ENCODE results near the gene GPR132.
A peak's percentile ranks its signal among the peaks of the same experiment; 100 is the strongest.
"Not testable (repeated sequence)": the region's sequence is repeated elsewhere in the genome, so short reads cannot be mapped to it uniquely, and the experiment has no call there.

Gene GPR132, protein sequence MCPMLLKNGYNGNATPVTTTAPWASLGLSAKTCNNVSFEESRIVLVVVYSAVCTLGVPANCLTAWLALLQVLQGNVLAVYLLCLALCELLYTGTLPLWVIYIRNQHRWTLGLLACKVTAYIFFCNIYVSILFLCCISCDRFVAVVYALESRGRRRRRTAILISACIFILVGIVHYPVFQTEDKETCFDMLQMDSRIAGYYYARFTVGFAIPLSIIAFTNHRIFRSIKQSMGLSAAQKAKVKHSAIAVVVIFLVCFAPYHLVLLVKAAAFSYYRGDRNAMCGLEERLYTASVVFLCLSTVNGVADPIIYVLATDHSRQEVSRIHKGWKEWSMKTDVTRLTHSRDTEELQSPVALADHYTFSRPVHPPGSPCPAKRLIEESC

DNA sequence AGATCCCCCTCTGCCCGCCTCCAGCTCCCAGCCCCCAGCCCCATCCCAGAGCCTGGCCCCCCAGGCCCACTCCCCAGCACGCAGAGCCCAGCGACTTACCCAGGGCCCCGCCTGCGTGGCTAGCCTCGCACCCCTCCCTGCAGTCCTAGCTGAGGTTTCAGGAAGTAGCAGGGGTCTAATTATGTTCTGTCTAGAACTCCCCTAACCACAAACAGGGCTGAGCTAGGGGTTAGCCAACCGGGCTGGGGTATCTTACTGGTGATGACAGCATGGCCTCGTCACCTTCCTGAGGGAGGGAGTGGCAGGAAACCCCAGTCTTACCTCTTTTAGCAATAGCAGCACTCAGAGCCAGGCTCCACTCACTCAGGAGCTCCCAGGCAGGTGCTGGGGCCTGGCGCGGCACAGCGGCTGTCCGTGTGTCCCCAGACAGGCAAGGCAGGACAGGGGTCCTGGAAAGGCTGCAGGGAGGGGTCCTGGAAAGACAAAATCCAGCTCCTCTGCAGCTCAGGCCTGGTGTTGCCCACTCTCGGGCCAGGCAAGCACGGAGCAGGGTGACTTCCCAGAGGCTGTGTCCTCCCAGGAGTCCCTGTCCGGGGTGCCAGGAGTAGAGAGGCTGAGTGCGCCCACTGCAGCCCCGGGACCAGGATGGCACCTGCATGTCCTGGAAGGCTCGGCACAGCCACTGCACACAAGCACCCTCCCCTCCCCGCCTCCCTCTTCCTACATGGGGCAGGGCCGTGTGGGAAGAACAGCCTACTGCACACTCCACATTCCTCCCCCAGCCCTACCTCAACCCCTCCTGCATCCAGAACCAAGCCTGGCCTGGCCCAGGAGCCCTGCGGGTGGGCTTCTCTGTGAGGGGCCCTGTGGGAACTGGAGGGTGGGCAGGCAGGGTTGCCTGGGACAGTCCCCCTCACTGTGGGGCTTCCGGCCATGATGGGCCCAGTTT, at the start of gene GPR132:
TSS of gene GPR132 (minus strand) at position 151 of the 949 bp plus-strand sequence. CDS start 10,010 bp downstream, outside the sequence.
- DNase-seq, result no peak

DNA sequence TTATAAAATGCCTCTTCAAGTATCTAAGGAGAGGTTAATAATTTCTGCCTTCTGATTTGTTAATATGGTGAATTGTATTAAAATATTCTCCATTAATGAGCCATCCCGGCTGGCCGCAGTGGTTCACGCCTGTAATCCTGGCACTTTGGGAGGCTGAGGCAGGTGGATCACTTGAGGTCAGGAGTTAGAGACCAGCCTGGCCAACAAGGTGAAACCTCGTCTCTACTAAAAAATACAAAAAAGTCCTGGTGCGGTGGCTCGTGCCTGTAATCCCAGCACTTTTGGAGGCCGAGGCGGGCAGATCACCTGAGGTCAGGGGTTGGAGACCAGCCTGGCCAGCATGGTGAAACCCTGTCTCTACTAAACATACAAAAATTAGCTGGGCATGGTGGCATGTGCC, 44.0 kb upstream of the GPR132 start:
- not testable (repeated sequence) for DNase-seq

DNA sequence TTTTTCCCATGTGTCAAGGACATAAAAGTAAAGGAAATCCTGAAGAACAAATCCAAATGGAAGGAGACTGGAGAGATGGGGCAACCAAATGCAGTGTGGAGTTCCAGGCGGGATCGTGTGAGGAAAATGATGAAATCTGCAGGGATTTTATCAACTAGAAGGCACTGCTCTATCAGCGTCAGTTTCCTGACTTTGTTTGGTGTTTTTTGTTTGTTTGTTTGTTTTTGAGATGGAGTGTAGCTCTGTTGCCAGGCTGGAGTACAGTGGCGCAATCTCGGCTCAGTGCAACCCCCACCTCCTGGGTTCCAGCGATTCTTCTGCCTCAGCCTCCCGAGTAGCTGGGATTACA, 43.3 kb upstream of the GPR132 start:
- no peak for DNase-seq

DNA sequence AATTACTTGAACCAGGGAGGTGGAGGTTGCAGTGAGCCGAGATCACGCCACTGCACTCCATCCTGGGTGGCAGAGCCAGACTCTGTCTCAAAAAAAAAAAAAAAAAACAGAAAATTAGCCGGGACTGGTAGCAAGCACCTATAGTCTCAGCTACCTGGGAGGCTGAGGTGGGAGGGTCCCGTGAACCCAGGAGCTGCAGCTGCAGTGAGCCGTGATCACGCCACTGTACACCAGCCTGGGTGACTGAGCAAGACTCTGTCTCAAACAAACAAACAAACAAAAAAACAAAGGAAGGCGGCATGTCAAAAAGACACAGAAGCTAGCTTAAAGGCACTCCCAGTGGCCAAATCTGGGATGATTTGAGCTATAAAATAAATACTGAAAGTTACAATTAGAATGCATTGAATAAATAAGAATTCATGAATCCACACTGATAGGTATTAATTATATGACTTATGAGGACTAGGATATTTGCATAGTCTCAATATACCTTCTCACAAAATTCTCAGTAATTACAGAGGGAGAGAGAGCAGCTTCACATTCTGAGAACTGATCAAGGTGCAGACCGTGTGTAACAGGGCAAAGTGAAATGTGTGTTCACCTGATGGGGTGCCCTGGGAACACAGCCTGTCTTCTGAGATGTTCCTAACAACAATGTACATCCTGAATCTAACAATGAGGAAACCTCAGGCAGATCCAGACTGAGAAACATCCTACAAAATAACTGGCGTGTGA, 42.7 kb upstream of the GPR132 start:
- no peak for DNase-seq

DNA sequence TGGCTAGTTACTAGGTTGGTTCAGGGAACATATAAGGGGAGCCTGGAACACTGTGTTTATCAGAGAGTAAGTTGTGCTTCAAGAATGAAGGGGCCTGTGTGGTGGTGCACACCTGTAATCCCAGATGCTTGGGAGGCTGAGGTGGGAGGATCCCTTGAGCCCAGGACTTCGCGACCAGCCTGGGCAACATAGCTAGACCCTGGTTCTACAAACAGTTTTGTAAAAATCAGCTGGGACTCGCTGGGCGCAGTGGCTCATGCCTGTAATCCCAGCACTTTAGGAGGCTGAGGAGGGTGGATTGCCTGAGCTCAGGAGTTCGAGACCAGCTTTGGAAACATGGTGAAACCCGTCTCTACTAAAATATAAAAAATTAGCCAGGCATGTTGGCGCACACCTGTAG, 42.1 kb upstream of the GPR132 start:
- no peak for DNase-seq

DNA sequence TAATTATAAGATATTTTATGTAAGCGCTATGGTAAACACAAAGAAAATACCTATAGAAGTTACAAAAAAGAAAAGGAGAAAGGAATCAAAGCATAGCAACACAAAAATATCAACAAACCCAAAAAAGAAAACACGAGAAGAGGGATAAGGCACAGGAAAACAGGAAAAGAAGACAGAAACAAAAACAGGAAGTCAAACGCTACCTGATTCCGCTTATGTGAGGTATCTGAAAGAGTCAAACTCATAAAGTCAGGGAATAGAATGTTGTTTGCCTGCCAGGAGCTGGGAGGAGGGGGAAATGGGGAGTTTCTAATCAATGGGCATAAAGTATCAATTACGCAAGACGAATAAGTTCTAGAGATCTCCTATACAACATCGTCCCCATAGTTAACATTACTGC, 39.9 kb upstream of the GPR132 start:
- DNase-seq, result no peak

DNA sequence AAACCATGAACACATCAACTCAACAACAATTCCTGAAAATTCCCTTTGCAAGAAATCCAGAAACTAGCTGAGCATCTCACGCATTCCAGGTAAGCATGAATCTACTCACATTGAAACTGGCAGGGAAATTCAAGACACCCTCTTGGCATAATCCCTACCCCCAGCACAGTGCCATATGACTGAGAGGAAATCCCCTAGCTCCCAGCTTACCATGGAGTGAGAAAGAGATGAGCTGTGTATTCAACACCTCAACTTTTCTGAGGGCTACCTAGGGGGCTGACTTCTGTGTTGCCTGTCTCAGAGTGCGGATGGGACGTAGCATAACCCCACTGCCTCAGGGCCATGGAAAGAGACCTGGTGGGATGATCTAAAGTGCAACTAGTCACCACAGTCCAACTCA, 37.7 kb upstream of the GPR132 start:
- DNase-seq, result no peak

DNA sequence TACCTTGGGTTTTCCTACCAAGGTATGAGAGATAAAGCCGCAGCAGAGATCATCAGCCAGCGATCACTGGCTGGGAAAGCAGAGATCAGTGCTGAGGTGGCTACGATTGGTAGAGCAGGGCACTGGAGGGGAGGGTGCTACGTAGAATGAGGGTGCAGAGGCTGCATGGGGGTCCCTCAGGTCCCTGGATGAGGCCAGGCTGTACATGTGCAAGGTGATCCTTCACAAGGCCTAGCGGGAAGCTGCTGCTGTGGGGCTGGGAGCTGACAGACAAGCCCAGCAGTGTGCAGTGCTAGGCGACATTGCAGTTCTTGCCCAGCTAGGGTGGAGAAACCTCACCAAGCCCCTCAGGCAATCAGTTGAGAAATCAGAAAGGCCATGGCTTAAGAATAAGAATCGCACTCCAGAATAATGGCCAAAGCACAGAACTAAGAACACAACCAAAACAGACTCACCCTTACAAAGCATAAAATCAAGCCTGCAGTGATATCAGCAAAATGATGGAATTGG, 37.2 kb upstream of the GPR132 start:
- DNase-seq, result no peak

DNA sequence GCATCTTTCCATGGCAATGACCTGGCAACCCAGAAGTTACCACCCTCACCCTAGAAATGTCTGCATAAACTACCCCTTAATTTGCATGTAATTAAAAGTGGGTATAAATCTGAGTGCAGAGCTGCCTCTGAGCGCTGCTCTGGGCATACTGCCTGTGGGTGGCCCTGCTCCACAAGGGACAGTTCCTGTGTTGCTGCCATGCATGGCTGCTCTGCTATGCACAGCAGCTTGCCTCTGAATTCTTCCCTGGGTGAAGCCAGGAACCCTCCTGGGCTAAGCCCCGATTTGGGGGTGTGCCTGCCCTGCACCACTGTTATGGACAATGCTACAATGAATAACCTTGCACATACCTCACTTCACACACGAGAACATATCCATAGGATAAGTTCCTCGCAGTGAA, 35.7 kb upstream of the GPR132 start:
- no peak for DNase-seq

DNA sequence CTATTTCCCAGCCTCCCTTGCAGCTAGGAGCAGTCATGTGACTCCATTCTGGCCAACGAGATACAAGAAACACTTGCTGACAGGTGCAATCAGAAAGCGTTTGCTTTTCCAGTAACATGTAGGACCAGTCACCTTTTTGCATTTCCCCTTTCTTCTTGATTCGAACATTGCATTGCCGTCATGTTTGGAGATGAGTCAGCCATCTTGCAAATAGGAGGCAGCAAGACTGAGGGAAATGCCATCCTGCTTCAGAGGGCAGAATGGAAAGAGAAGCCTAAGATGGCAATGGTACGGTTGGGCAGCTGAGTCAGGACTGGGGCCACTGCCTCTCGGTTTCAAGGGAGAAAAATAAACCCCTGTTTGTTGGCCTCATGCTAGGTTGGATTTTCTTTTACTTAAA, 34.5 kb upstream of the GPR132 start:
- no peak for DNase-seq

DNA sequence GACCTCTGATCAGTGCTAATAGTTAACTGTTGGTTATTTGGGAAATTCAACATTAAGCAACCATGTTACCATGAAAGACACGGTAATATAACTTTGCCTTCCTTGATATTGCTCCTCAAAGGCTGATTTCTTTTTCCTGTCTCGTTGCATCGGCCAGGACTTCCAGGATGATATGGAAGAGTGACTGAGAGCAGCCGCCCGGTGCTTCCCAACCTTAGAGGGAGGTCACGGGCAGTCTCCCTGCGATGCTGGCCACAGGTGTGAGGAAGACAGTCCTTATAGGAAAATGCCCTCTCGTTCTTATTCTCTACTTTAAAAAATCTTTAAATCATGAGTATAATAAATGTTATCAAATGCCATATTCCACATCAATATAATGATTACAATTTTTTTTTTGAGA, 33.1 kb upstream of the GPR132 start:
- DNase-seq, result no peak

DNA sequence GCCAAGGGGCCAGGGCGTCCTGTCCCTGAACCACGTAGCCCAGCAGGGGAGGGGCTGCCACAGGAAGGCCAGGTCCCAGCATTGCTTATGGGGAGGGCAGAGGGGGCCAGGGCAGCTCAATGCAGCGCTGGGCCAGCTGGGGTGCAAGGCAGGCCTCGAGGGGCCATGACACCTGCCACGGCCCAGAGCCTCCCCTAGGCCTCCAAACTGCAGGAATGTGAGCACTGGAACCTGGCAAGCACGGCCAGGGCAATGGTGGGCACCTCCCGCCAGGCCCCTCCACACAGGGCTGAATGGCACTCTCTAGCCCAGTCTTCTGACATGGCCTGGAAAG, 32.5 kb upstream of the GPR132 start:
- no peak for DNase-seq

DNA sequence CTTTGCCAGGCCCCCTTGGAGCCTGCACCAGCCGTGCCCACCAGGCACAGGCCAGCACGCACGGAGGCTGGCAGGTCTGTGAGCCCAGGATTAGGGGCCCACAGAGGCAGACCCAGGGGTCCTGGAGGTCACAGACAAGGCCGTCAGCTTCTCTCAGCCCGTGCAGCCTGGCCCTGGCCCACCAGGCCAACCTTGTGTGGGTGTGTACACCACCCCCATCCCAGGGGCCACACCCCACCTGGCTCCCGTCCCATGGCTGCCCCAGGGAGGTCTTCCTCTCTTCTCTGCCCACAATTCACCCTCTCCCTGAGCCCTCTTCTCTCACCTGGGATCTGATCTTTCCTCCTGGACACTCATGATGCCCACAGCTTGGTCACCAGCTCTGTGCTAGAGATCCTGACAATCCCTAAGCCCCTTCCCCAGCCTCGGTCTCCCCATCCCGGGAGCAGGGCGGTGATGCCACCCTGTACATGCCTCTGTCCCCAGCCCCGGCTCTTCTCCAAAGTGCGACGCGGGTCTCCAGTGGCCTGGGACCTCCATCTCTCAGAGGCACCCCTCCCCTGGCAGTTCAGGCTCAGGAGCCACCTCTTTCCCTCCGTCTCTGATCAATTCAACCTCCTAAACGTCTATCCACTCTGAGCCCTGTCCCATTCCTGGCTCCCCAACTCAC, 31.1 kb upstream of the GPR132 start:
- DNase-seq, result no peak

DNA sequence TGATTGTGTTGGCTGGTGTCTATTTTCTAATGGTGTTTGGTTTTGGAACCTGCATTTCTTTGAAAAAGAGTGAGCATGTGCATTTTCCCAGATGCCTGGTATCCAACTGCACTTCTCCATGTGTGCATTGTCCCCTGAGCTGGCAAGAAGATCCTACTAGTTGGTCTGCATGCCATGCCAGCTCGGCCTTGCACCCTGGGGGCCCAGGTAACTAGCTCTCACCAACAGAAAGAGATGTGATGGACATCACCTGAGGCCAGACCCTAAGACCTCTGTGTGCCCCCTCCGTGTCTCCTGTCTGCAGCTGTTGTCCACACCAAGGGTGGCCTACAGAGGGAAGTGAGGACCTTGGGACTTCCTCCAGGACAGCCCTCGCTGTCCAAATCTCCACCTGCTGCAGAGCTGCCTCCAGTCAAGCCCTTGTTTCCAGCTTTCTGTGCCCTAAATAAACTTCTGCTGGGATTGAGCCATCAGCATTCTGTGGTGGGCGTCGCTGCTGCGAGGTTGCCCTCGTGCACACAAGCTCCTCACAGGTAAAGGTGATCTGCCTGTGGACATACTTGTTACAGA, 30.1 kb upstream of the GPR132 start:
- no peak for DNase-seq

DNA sequence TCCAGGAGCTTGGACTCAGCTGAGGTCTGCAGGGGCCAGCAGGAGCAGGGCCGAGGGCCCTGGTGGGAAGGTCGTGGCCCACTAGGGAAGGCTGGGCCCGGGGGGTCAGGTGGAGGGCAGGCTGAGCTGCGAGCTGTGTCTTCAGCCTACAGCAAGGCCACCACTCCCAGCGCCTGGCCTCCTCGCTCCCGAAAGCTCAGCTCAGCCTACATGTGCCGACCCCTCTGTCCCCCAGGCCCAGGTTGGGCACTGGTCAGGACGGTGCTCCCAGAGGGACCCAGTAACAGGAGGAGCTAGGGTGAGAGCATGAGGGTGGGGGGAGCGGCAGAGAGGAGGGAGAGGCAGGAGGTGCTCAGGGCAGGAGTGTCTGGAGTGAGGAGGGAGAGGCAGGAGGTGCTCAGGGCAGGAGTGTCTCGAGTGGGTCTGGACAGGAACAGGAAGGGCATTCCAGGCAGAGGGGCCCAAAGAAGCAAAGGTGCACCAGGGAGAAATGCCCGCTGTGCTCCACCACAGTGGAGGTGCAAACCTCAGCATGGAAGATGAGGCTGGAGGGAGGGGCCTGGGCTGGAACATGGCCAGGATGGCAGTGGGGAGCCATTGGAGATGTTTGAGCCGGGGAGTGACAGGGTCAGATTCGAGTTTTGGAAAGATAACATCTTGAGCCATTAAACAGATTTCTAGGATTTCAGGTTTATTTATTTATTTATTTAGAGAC, 29.1 kb upstream of the GPR132 start:
- DNase-seq, result no peak

DNA sequence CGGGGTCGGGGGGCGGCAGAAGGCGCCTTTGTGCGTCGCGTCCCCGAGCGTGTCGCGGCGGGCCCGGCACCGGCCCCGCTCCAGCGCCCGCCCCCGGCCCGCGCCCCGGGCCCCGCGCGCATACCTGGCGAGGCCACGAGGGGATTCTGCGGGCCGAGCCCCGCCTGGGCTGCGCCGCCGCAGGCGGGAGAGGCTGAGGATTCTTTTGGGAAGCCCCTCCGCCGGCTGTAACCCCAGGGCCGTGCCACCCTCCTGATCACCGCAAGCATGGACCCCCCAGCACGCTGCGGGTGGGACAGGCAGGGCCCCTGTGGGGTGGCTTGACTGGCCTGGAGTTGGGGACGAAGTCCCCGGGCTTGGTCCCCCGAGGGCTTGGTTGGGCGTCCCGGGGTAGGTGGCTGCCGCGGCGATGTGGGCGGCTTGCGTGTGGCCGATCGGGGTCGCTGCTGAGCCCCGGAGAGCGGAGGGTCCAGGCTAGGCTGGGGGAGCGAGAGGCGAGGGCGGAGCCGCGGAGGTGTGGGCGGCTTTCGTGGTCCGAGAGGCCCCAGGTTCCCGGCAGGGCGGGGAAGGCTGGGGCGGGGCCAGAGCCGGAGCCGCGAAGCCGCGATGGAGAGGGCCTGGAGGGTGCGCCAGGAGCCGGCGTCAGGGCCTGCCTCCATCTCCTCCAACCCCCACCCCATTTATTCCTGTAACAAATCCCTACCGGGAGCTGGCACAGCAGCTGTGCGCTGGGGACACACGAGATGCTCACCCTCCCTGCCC, 28.4 kb upstream of the GPR132 start:
- peak; percentile 82 for DNase-seq

DNA sequence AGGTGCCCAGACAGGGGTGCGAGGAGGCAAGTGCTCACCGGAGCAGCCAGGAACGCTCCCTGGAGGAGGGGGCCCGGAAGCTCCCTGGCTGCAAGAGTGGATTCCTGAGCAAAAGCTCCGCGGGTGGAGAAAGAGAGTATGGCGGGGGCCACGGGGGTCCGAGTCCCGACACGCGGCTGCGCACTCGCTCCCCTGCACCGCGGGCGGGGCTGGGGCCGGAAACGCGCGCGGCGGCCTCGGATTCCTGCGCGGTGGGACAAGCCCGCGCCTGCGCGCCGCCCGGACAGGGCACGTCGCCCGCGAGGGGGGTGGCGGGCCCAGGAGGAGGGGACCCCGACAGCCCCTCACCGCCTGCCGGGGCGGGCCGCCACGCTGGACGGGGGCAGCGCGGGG, 27.8 kb upstream of the GPR132 start:
- peak; percentile 44 for DNase-seq

DNA sequence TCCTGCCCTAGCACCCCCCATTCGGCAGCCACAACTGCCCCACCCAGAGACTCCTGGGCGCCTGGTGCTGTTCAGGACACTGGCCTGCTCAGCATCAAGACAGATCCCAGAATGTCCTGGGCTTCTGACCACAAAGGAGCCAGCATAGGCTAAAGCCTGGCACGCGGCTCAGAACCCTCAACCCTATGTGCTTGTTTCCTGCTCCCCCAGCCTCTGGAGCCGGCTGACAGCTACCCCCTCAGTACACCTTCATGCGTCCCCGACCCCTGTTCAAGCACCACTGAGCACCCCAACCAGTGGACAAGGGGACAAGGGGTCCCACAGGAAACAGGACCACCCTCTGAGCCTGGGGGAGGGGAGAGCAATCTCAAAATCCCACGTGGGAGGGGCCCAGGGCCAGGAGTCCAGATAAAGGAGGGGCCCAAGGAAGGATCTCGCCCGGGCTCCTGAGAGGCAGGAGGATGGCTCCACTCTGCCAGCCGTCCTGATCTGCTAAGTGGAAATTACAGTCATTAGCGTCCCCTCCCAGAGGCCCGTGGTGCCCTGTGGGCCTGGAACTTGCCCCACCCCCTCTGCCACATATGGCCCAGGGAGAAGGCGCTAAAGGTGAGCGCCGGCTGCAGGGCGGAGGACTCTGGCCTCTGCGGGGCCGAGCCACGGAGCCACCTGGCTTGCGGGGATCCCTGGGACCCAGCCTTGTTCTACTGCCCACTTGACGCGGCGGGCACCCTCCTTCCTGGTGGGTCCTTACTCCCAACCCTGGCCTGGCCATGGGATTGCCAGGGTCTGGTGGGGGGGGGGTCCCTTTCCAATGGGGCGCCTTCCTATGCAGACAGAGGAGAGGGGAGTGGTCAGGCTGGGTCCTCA, 27.2 kb upstream of the GPR132 start:
- peak; percentile 56 for DNase-seq

DNA sequence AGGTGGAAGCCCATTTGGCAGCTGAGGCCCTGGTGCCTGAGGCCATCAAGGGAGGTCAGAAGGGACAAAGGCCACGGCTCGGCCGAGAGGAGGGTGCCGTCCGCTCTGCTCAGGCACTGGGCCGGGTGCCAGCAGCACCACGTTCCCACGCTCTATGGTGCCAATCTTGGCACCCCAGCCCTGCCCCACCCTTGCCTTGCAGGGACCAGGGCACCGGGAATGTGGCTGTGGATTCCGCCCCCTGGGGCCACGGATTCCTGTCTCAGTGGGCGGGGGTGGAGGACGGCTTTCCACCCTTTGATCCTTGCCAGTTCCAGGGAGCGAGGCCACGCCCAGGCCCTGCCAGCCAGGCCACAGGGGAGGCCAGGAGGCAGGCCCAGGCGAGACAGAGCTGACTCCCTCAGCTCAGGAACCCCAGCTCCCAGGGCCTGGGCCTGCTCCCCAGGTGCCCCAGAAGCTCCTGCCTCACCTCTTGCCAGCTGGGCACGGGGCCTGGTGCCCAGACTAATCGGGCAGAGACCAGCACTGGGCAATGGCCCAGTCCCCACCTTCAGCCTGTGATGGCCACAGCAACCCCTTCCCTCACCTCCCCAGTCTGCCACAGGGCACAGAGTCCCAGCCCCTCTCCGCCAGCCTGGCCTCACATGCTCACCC, 26.4 kb upstream of the GPR132 start:
- no peak for DNase-seq

Data from NCI-H2227 treated with DMSO at 0.1 percent for 48 hours (cell line).